NOMO-1 treated with dmso at 0.1 percent for 144 hours (cell line): ENCODE data around the gene STPG4.

Source experiments
- DNase-seq: peaks from one replicate; lab custom pipeline; 2025; ENCODE audit not compliant: unreplicated experiment; lab: John Stamatoyannopoulos, UW

Gene STPG4

DNA sequence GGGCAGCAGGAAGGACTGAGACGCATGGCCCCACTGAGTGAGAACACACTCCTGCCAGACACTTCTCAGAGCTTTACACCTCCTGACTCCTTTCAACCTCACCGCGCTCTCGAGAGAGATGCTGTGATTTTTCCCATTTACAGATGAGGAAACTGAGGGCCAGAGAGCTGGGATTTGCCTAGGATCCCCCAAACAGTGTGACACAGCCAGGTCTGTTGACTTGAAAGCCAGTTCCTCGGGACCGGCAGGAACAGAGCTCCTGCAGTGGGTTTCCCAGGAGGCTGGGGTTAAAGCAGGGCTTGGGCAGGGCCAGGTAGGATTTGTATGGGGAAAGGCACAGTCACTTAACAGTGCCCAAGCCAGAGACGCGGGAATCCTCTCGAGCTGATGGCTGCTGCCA lies 81.9 kb downstream of the STPG4 start:
- no peak for DNase-seq

GRCh38 chr2:47072728-47073191 lies 82.3 kb downstream of the STPG4 start:
- peak; percentile 87 for DNase-seq

- peak; percentile 73 for DNase-seq
Observed at GRCh38 chr2:47072018-47072691, 83.0 kb downstream of the STPG4 start.

DNA sequence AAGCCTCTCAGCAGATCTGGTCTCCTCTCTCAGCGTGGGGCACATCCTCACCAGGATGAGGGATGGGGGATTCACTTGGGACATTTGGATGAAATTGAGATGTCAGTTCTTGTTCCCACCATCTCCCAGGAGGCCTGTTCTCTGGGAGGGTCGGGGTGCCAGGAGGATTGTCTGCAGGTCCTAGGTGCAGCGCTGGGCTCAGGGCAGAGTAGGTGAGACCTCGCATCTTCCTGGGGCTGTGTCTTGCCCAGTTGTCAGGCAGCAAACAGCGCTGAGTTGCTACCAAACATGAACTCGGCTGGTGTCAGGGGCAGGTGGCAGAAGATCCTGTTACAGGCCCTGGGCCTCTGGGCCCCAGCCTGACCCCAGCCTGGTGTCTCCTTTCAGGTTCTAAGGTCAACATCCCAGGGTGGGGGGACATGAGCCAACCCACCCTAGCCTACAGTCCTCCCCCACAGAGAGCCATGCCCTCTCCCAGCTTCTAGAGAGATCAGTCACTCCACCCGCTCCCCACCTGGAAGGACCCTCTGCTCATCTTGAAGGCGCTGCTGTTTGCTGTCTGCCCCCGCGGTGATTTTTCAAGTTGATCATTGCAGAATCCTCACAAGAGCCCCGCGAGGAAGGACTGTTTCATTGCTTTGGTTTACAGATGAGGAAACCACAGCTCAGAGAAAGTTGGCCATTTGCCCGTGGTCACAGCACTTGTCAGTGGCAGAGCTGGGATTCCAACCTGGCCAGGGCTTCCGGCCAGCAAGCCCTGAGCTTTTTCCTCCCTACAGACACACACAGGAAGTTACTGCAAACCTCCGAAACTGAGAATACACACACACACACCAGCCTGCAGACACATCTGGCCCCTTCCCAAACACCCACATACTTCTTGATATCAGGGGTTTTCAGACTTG lies 83.9 kb downstream of the STPG4 start:
- DNase-seq = peak; percentile 66

DNA sequence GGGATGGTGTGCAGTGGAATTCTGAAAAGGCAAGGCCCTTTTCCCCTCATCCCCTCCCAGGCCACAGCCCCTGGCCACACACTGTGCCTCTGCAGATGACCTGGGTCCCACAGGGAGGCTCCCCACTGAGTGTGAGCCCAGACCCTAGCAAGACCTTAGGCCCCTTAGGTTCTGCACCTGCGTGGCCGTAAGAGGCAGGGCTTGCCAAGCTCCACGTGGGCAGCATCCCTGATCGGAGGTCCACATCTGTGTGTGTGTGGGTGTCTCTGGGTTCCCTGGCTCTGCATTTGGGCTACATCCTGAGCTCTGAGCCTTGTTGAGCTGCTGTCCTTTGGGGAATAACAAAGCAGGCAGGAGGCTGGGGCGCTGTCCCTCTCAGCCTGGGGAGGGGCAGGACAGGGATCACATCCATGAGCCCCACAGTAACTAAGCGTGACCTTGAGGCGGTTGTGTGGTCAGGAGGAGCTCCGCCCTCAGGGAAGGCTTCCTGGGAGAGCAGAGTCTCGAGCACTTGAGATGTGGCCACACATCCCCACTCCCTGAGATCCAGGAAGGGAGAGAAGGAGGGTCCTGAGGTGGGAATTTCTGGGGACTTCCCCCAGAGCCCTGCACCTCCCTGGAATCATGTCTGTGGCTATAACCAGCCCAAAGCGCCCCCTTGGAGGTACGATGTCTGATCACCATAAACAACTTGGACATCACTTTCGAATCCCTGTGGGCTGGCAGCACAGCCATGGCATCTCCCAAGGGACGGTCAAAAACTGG lies 84.8 kb downstream of the STPG4 start:
- DNase-seq = no peak

DNA sequence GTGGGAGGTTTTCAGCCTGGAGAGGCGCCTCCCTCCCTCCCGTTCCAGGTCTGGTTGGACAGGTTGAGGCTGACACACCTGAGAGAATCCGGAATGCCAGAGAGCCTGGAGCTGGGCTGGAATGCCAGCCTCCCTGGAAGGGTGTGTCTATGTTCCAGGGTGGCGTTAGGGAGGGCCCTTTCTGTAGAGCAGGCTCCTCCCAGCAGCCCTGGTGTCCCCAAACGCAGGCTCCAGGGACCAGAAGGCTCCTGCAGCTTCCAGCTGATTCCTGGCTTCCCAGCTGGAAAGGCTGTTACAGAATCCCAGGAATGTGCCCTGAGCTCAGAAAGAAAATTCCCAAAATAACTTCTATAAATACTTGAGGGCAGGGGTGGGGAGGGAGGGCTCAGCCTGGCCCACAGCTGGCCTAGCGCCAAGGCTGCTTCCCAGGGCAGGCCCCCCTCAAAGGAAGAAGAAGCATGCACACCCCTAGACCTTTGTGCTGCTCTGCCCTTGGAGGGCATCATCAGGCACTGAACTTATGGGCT lies 85.4 kb downstream of the STPG4 start:
- no peak for DNase-seq

- no peak for DNase-seq
Observed at GRCh38 chr2:47068981-47069627, 86.0 kb downstream of the STPG4 start.

GRCh38 chr2:47067788-47068407 lies 87.2 kb downstream of the STPG4 start:
- DNase-seq = no peak

DNA sequence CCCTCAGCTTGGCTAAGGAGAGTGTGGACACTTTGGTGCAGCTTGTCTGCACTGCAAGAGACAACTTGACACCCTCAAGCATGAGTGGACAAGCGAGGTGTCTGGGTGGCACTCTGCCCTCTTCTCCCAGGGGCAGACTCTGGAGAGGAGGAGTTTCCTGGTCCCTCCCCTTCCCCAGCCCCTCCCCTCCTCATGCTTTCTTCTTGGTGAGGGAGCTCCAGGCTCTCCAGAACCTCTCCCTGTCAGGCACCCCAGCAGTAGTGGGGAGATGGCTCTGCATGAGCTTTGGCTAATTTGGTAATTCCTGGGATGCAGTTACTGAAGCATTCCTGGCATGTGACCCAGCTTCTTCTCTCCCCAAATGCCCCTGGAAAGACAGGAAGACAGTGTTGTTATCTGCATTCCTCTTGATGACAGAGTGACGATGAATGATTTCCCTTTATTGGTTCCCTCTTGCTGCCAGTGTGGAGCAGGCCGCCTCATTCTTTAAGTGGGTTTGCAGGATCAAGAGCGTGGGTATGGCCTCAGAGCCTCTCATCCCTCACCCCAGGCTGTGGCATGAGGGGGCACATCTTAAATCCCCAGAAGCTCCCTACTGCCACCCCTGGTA lies 89.2 kb downstream of the STPG4 start:
- no peak for DNase-seq

DNA sequence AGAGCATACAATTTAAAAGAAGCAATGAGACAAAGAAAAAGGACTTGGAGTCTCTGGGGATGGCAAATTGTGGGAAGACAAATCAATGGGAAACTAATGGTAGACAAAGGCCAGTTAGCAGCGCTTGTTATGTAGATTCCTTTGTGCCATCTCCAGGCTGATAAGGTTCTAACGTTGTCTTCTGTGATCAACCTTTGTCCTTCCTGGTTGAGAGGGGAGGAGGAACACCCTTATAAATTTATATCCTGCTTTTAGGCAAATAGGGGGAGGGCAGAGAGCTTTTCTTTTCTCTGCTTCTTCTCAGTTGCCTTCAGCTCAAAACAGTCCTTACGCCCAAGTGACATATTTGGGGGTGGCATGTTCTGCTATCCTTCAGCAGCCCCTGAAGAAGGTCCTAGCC lies 89.8 kb downstream of the STPG4 start:
- DNase-seq = no peak

- DNase-seq = no peak
Observed at GRCh38 chr2:47064106-47064505, 91.0 kb downstream of the STPG4 start.

GRCh38 chr2:47063538-47063930 lies 91.6 kb downstream of the STPG4 start:
- no peak for DNase-seq

DNA sequence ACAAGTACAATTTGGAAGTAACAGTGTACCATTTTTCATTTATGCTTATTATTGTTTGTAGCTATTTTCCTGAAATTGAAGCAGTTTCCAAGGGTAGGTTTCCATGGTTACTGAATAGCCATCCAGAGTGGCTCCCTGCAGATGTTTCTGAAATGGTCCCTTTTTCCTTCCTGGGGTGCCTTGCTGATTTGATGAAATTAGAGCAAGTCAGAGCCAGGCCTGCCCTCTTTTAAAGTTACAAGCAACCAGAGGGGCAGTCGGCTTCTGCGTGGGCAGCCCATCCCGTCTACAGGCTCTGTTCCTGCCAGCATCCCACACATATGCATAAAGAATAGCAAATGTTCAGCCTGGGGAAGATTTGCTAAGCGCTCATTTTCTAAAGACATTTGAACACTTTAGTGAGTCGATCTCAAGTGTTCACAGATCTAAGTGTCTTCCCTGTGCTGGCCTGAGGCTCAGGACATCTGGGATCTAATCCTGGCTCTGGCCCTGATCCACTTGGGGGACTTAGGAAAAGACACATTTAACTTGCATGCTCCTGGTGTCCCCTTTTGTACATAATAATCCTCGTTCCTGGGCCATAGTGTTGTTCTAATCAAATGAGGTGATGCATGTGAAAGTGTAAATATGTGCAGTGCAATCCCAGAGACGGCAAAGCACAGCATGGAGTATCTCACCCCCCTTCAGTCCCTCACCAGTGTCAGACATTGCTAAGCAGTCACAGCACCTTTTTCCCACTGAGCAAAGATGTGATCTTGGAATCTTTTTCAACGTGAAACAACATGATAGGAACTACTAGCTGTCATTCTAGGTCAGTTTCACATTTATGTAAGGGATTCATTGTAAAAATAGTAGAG lies 92.2 kb downstream of the STPG4 start:
- DNase-seq = no peak

DNA sequence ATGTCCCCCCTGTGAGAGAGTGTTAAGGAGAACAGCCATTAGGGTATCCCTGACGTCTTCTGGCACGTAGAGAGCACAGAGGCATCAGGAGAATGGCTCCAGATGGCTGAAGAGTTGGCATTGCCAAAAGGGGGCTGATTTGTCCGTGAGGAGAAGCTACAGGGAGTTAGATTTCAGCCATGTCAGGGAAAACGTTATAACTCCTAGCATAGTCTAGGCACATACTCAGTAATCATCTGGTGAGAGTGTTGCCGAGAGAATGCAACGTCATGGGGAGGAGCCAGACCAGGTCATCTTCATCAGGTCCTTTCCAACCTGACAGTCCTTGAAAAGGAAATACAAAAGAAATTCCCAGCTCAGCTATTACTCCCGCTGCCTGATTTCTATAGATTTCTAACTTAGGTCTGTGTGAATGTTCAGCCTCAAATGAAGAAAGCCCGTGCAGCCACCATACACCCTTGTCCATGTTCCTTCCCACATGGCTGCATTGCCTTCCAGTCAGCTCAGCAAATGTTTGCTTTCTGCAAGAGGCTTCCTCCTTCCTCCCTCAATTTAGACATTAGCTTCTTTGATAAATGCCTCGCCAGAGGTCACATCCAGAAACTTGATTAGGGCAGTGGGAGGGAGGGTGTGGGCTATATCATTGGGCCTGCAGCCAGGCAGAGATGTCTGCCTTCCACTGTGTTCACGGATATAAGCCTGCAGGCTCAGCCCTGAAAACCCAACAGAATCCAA lies 93.0 kb downstream of the STPG4 start:
- DNase-seq = no peak

GRCh38 chr2:47060652-47061170 lies 94.4 kb downstream of the STPG4 start:
- DNase-seq = no peak

- DNase-seq = peak; percentile 31
Observed at GRCh38 chr2:47058003-47058931, 96.8 kb downstream of the STPG4 start.

GRCh38 chr2:47057687-47058002 lies 97.5 kb downstream of the STPG4 start:
- no peak for DNase-seq
